OCI-LY3 (cell line): ENCODE measurements around the gene DUSP6.

Experiments used
- H2AFZ ChIP-seq: fragments of 200-600, 300-600 bp; shearing (Covaris generic); 2 replicates; pipeline ENCODE4 v1.6.0; 2014; ENCODE audit warnings: antibody characterized with exemption, low read depth, low read length
- H3K27ac ChIP-seq: fragments of 200-600, 300-600 bp; sonication (generic); 2 replicates; pipeline ENCODE4 v1.5.1; 2014; ENCODE audit warnings: mild to moderate bottlenecking, low read length, moderate library complexity, mixed read lengths
- H3K27me3 ChIP-seq: fragments of 200-600, 300-600 bp; sonication (generic); 2 replicates; pipeline ENCODE4 v1.6.1; 2014; ENCODE audit warnings: low read depth, low read length, mixed read lengths
- H3K36me3 ChIP-seq: fragments of 200-600, 300-600 bp; sonication (generic); replicated peaks from 2 replicates; pipeline ENCODE3; 2014; ENCODE audit warnings: low read depth, low read length, mixed read lengths
- H3K4me1 ChIP-seq: fragments of 300-600, 200-600 bp; sonication (generic); 2 replicates; pipeline ENCODE4 v1.6.1; 2014; ENCODE audit warnings: low read length, mixed read lengths
- H3K4me2 ChIP-seq: fragments of 200-600, 300-600 bp; sonication (generic); 2 replicates; pipeline ENCODE4 v1.6.1; 2014; ENCODE audit warnings: low read length, mixed read lengths
- H3K4me3 ChIP-seq: fragments of 300-600, 200-600 bp; sonication (generic); 2 replicates; pipeline ENCODE4 v1.5.1; 2014; ENCODE audit warnings: antibody characterized with exemption, mild to moderate bottlenecking, low read length, moderate library complexity
- H3K79me2 ChIP-seq: fragments of 300-600, 200-600 bp; shearing (Covaris generic); 2 replicates; pipeline ENCODE4 v1.6.1; 2014; ENCODE audit warnings: mild to moderate bottlenecking, low read length, mixed read lengths
- H3K9ac ChIP-seq: fragments of 300-600, 200-600 bp; shearing (Covaris generic); 2 replicates; pipeline ENCODE4 v1.6.0; 2014; ENCODE audit warnings: mild to moderate bottlenecking, low read length, moderate library complexity
- H3K9me3 ChIP-seq: fragments of 200-600, 300-600 bp; shearing (Covaris generic); 2 replicates; pipeline ENCODE4 v1.6.1; 2014; ENCODE audit warnings: low read length, mixed read lengths; ENCODE audit not compliant: insufficient read depth
- H4K20me1 ChIP-seq: fragments of 200-600, 300-600 bp; sonication (generic); 2 replicates; pipeline ENCODE4 v1.6.1; 2016; ENCODE audit warnings: low read length, mixed read lengths; ENCODE audit not compliant: insufficient read depth
- CTCF ChIP-seq: fragments of 200-600, 300-600 bp; sonication (generic); IDR thresholded peaks from 2 replicates; pipeline ENCODE4 v1.5.1; 2014; ENCODE audit warnings: antibody characterized with exemption, low read length, low read depth
- EZH2phosphoT487 ChIP-seq: fragments of 200-600 bp; shearing (Covaris generic); IDR thresholded peaks from 2 replicates; pipeline ENCODE4 v1.6.1; 2018; ENCODE audit warnings: antibody characterized with exemption, mixed run types, low read depth

DUSP6 gene

GRCh38 chr12:89393551-89394121 lies 41.3 kb upstream of the DUSP6 start:
- H3K79me2 ChIP-seq: no peaks in the 10 kb centered on the region
- no peaks in the 10 kb centered on the region for H3K27me3 ChIP-seq
- no peak overlapping the region for H3K9ac ChIP-seq
- H3K4me2 ChIP-seq: no peak overlapping the region
- no peak overlapping the region for H3K4me3 ChIP-seq
- H3K36me3 ChIP-seq: no peaks in the 10 kb centered on the region
- H3K27ac ChIP-seq: no peak overlapping the region
- no peaks in the 10 kb centered on the region for H3K9me3 ChIP-seq
- no peak overlapping the region for H2AFZ ChIP-seq
- TF ChIP-seq EZH2phosphoT487 (no peak), CTCF (no peak)
- no peaks in the 10 kb centered on the region for H4K20me1 ChIP-seq
- H3K4me1 ChIP-seq: peaks cover 13% of the 10 kb centered on the region

DNA sequence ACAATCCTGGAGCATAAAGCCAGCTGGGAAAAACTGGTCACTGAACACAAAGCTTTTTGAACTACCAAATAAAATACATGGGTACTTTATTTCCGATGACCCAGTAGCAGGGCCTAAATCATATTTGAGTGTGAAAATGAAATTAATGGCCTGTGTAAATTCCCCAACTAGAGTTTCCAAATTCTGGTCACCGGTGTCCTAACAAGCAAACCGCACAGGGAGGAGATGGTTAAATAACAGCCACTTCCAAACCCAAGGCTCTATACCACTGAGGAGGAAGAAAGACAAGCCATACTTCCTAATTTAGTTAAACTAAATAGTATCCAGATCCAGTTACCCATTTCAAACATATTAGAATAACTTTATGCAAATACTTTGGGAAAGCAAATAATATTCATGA lies 40.1 kb upstream of the DUSP6 start:
- Histone ChIP-seq H3K27ac (no peak overlapping the region), H3K4me2 (no peak overlapping the region), H2AFZ (no peak overlapping the region), H3K36me3 (no peaks in the 10 kb centered on the region), H3K27me3 (no peaks in the 10 kb centered on the region), H3K9ac (no peak overlapping the region), H4K20me1 (no peaks in the 10 kb centered on the region), H3K4me3 (no peak overlapping the region), H3K9me3 (no peaks in the 10 kb centered on the region), H3K4me1 (peaks cover 13% of the 10 kb centered on the region), H3K79me2 (no peaks in the 10 kb centered on the region)
- TF ChIP-seq EZH2phosphoT487: no peak
- TF ChIP-seq CTCF: no peak

DNA sequence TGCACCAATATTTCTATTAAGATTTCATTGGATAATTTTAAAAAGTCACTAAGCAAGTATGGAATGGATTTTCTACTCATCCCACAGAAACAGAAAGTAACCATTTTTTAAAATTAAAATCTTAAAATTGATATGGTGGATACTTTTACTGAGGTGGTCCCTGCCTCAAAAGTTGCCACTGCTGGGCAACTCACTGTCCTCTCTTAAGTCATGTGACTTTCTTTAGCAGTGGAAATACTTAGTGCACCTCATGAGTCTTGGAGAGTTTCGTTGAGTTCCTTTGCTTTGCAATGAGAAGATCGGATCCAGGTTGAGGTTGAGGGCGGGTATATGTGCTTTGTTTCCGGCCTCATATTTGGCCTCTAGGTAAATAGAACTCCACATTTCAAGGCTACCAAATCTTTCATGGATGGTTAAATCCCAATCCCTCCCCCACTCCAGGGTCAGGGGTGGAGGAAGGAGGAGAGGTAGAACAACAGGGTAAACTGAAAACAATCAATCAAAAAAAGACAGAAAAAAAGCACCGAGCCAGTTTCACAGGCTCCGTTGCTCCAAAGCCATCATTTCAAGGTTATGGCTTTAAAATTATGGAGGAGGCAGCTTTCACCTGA lies 39.5 kb upstream of the DUSP6 start:
- peaks cover 13% of the 10 kb centered on the region for H3K4me1 ChIP-seq
- H3K9me3 ChIP-seq: no peaks in the 10 kb centered on the region
- H3K27me3 ChIP-seq: no peaks in the 10 kb centered on the region
- no peak overlapping the region for H3K4me2 ChIP-seq
- H3K9ac ChIP-seq: no peak overlapping the region
- no peak overlapping the region for H2AFZ ChIP-seq
- H3K36me3 ChIP-seq: no peaks in the 10 kb centered on the region
- H3K4me3 ChIP-seq: no peak overlapping the region
- H3K79me2 ChIP-seq: no peaks in the 10 kb centered on the region
- TF ChIP-seq CTCF (no peak), EZH2phosphoT487 (no peak)
- H3K27ac ChIP-seq: no peak overlapping the region
- H4K20me1 ChIP-seq: no peaks in the 10 kb centered on the region

DNA sequence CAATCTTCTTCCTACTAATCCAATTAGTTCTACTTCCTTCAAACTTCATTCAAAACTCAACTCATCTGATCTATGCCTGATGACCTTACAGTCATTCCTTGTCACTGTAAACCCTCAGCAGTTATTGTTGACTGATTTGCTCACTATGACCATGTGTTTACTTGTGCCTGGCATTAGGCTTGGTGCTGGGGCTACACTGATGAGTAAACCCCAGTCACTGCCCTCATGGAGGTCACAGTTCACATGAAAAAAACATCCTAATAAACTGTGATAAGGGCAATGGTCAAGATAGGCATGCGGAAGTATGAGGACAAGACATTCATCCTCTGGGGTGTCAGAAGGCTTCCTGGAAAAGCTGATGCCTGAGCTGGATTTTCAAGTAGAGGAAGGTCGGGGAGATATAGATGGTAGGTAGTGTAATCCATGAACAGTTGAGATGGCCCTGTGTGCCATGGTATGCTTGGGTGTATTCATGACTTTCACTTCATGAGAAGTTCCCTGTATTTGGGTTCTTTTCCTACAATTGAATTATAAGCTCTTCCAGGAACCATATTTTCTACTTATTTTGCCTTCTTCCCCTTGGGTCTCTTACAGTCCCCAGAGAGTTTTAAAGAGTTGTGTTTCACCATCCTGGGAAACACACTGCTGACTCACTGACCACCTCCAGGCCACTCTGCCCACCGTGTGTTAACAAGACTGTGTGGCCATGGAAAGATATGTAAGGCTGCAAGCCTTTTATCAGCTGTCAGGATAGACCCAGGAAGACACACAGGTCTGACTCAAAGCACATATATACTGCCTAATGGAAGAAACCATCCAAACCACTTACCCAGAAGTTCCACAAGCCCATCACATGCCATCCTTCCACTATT lies 38.7 kb upstream of the DUSP6 start:
- Histone ChIP-seq H3K4me3 (no peak overlapping the region), H3K4me2 (no peak overlapping the region), H3K9ac (no peak overlapping the region), H2AFZ (no peak overlapping the region), H3K27me3 (no peaks in the 10 kb centered on the region), H3K4me1 (peaks cover 13% of the 10 kb centered on the region), H3K36me3 (no peaks in the 10 kb centered on the region), H3K27ac (no peak overlapping the region), H3K9me3 (no peaks in the 10 kb centered on the region), H3K79me2 (no peaks in the 10 kb centered on the region), H4K20me1 (no peaks in the 10 kb centered on the region)
- TF ChIP-seq EZH2phosphoT487: no peak
